IPS DF 4.7 (cell line): Measurements from ENCODE around the gene NUCB1.
"Not testable (repeated sequence)": the region's sequence is repeated elsewhere in the genome, so short reads cannot be mapped to it uniquely, and the experiment has no call there.

ENCODE experiments used
- DNase-seq: peaks from one replicate; pipeline ENCODE4 v3.0.0-alpha.2; 2013; ENCODE audit warnings: low spot score; ENCODE audit errors: extremely low read depth

Gene NUCB1

GRCh38 chr19:48874303-48875135, 25.6 kb upstream of the NUCB1 start:
- DNase-seq, result no peak

- DNase-seq, result not testable (repeated sequence)
Observed at GRCh38 chr19:48876043-48876981, 23.8 kb upstream of the NUCB1 start.

- no peak for DNase-seq
Observed at GRCh38 chr19:48877855-48878195, 22.3 kb upstream of the NUCB1 start.

GRCh38 chr19:48878196-48879024, 21.7 kb upstream of the NUCB1 start:
- DNase-seq, result no peak

- DNase-seq, result no peak
Observed at GRCh38 chr19:48879025-48879637, 21.0 kb upstream of the NUCB1 start.

GRCh38 chr19:48879696-48880095, 20.4 kb upstream of the NUCB1 start:
- not testable (repeated sequence) for DNase-seq

- no peak for DNase-seq
Observed at GRCh38 chr19:48881741-48882657, 18.1 kb upstream of the NUCB1 start.

- no peak for DNase-seq
Observed at GRCh38 chr19:48883726-48884125, 16.4 kb upstream of the NUCB1 start.

GRCh38 chr19:48887861-48888612, 12.1 kb upstream of the NUCB1 start:
- DNase-seq, result no peak

- DNase-seq, result not testable (repeated sequence)
Observed at GRCh38 chr19:48889496-48889895, 10.6 kb upstream of the NUCB1 start.

GRCh38 chr19:48890551-48890950, 9.6 kb upstream of the NUCB1 start:
- DNase-seq, result no peak

GRCh38 chr19:48895226-48895625, 4.9 kb upstream of the NUCB1 start:
- no peak for DNase-seq

- DNase-seq, result no peak
Observed at GRCh38 chr19:48896191-48896720, 3.9 kb upstream of the NUCB1 start.

- no peak for DNase-seq
Observed at GRCh38 chr19:48897181-48897580, 2.9 kb upstream of the NUCB1 start.

GRCh38 chr19:48899386-48899749, 744 bp upstream of the NUCB1 start:
- not testable (repeated sequence) for DNase-seq

- no peak for DNase-seq
Observed at GRCh38 chr19:48900477-48901406, 630 bp downstream of the NUCB1 start.

GRCh38 chr19:48902291-48902690, 2.2 kb downstream of the NUCB1 start:
- DNase-seq, result not testable (repeated sequence)

GRCh38 chr19:48903788-48904187, 3.7 kb downstream of the NUCB1 start:
- not testable (repeated sequence) for DNase-seq
